HG03575 (cell line): ENCODE measurements around the gene IL22RA2.
"Not testable (repeated sequence)": the region's sequence is repeated elsewhere in the genome, so short reads cannot be mapped to it uniquely, and the experiment has no call there.

Experiments used
- ATAC-seq: cut with Tn5 transposase; IDR thresholded peaks from one replicate; pipeline ENCODE4 v1.9.1; 2021; ENCODE audit not compliant: unreplicated experiment, insufficient number of reproducible peaks, low FRiP score; ENCODE audit errors: extremely low read depth

IL22RA2 gene

GRCh38 chr6:137173501-137173900, at the start of gene IL22RA2:
Gene IL22RA2, minus strand, starts transcription at chr6:137173644. Its CDS starts 11,895 bp downstream, at chr6:137161749.
- no peak for ATAC-seq

- no peak for ATAC-seq
Observed at GRCh38 chr6:137222381-137222780, 48.9 kb upstream of the IL22RA2 start.

- ATAC-seq, result no peak
Observed at GRCh38 chr6:137219664-137220252, 46.3 kb upstream of the IL22RA2 start.

GRCh38 chr6:137218917-137219663, 45.6 kb upstream of the IL22RA2 start, which contains the start of gene IFNGR1:
Gene IFNGR1, minus strand, starts transcription at chr6:137219385. Its CDS starts 58 bp downstream, at chr6:137219327.
- ATAC-seq, result no peak

GRCh38 chr6:137218473-137218916, 45.1 kb upstream of the IL22RA2 start:
- no peak for ATAC-seq

GRCh38 chr6:137217801-137218472, 44.5 kb upstream of the IL22RA2 start:
- no peak for ATAC-seq

GRCh38 chr6:137216875-137217553, 43.6 kb upstream of the IL22RA2 start:
- no peak for ATAC-seq

- no peak for ATAC-seq
Observed at GRCh38 chr6:137216106-137216505, 42.7 kb upstream of the IL22RA2 start.

- ATAC-seq, result not testable (repeated sequence)
Observed at GRCh38 chr6:137215630-137216029, 42.2 kb upstream of the IL22RA2 start.

GRCh38 chr6:137214931-137215330, 41.5 kb upstream of the IL22RA2 start:
- ATAC-seq, result no peak

GRCh38 chr6:137213813-137214212, 40.4 kb upstream of the IL22RA2 start:
- ATAC-seq, result no peak

GRCh38 chr6:137213331-137213740, 39.9 kb upstream of the IL22RA2 start:
- no peak for ATAC-seq

- ATAC-seq, result no peak
Observed at GRCh38 chr6:137211910-137212309, 38.5 kb upstream of the IL22RA2 start.

GRCh38 chr6:137210903-137211302, 37.5 kb upstream of the IL22RA2 start:
- no peak for ATAC-seq

- no peak for ATAC-seq
Observed at GRCh38 chr6:137208279-137208678, 34.8 kb upstream of the IL22RA2 start.

GRCh38 chr6:137207457-137207856, 34.0 kb upstream of the IL22RA2 start:
- not testable (repeated sequence) for ATAC-seq

- ATAC-seq, result no peak
Observed at GRCh38 chr6:137206577-137206976, 33.1 kb upstream of the IL22RA2 start.

GRCh38 chr6:137203256-137203655, 29.8 kb upstream of the IL22RA2 start:
- no peak for ATAC-seq

- no peak for ATAC-seq
Observed at GRCh38 chr6:137202078-137202477, 28.6 kb upstream of the IL22RA2 start.
